A549 (cell line): ENCODE results near the gene RIPOR1. TPM values are rescaled to one million over a fixed set of nuclear protein-coding genes. Genes with fewer than 3 reads are reported as not detected.

Experiments
- ATAC-seq, 2 experiments: fragments of 200-7000 bp in 1 of 2; fragments of >200 bp in 1 of 2; cut with Nextera tagmentation in 1 of 2; cut with Tn5 transposase in 1 of 2; 3 replicates each; pipeline versions ENCODE4 v1.8.0 to v1.9.1; 2018 to 2020; ENCODE audit warnings: mild to moderate bottlenecking in 1 of 2, moderate library complexity in 1 of 2
- CTCF ChIA-PET: fragments of 300-600 bp; sonication (Branson Sonifier 250); formaldehyde crosslinking; extraction: SDS; loops from one replicate; lab custom pipeline; 2021; ENCODE audit warnings: antibody characterized with exemption, inconsistent platforms; lab: Yijun Ruan, JAX
- POLR2A ChIA-PET: fragments of 350-600 bp; formaldehyde crosslinking; extraction: SDS; loops from one replicate; lab custom pipeline; 2021; ENCODE audit warnings: antibody characterized with exemption, inconsistent platforms; lab: Yijun Ruan, JAX
- DNase-seq, 2 experiments: peaks; one replicate each; pipeline versions ENCODE4 v3.0.0 to v3.0.0-alpha.2; 2011 to 2016; ENCODE audit warnings: low read depth in 1 of 2, low spot score in 1 of 2
- FAIRE-seq: peaks from 2 replicates; lab custom pipeline; 2011; peaks lifted over from hg19 to GRCh38; lab: Jason Lieb, UNC
- H3K27ac ChIP-seq, 2 experiments: fragments of >200 bp; sonication (Bioruptor Twin); formaldehyde crosslinking; 3 replicates each; pipeline ENCODE4 v1.5.1; 2016 to 2017
- H3K4me1 ChIP-seq: fragments of >200 bp; sonication (Bioruptor Twin); formaldehyde crosslinking; 3 replicates; pipeline ENCODE4 v1.6.1; 2016
- H3K4me2 ChIP-seq: fragments of >200 bp; sonication (Bioruptor Twin); formaldehyde crosslinking; 3 replicates; pipeline ENCODE4 v1.6.1; 2016
- H3K4me3 ChIP-seq: fragments of >200 bp; sonication (Bioruptor Twin); formaldehyde crosslinking; 3 replicates; pipeline ENCODE4 v1.5.1; 2016
- H3K9me3 ChIP-seq: fragments of >200 bp; sonication (Bioruptor Twin); formaldehyde crosslinking; 3 replicates; pipeline ENCODE4 v1.6.1; 2016
- BHLHE40 ChIP-seq: IDR thresholded peaks from 2 replicates; pipeline ENCODE4 v1.6.1; 2012; ENCODE audit warnings: low read depth, low read length, inconsistent platforms
- CBX2 ChIP-seq: fragments of 200-600 bp; sonication (generic); IDR thresholded peaks from 2 replicates; pipeline ENCODE4 v1.6.1; 2016; ENCODE audit warnings: low read depth, mild to moderate bottlenecking, borderline replicate concordance
- CHD2 ChIP-seq: fragments of 150-350 bp; IDR thresholded peaks from 2 replicates; pipeline ENCODE4 v1.6.1; 2014; ENCODE audit warnings: low read length; ENCODE audit not compliant: partially characterized antibody
- EHF ChIP-seq: fragments of 250-450 bp; sonication (Bioruptor Pico); IDR thresholded peaks from 2 replicates; pipeline ENCODE4 v1.5.0; 2020; ENCODE audit warnings: mild to moderate bottlenecking
- ESRRA ChIP-seq: fragments of 150-350 bp; IDR thresholded peaks from 2 replicates; pipeline ENCODE4 v1.6.1; 2014; ENCODE audit warnings: mild to moderate bottlenecking, low read length, borderline replicate concordance
- FOSB ChIP-seq: fragments of 250-450 bp; sonication (Bioruptor Pico); IDR thresholded peaks from 2 replicates; pipeline ENCODE4 v1.5.0; 2020; ENCODE audit warnings: mild to moderate bottlenecking, moderate library complexity
- FOSL2 ChIP-seq, 2 experiments: fragments of 450-650 bp in 1 of 2; fragments of >200 bp in 1 of 2; sonication (Bioruptor Twin) in 1 of 2; formaldehyde crosslinking; IDR thresholded peaks; 2 replicates each; pipeline versions ENCODE4 v1.5.0 to v1.6.1; 2016 to 2020; ENCODE audit warnings: mild to moderate bottlenecking in 1 of 2, moderate library complexity in 1 of 2
- FOXS1 ChIP-seq: fragments of 250-450 bp; sonication (Bioruptor Pico); IDR thresholded peaks from 2 replicates; pipeline ENCODE4 v1.5.0; 2020; ENCODE audit warnings: mild to moderate bottlenecking, moderate library complexity
- HOXB13 ChIP-seq: fragments of 250-450 bp; sonication (Bioruptor Pico); IDR thresholded peaks from 2 replicates; pipeline ENCODE4 v1.5.0; 2020; ENCODE audit warnings: low read depth, mild to moderate bottlenecking, moderate library complexity
- JUN ChIP-seq, 2 experiments: fragments of >200 bp; sonication (Bioruptor Twin); formaldehyde crosslinking; IDR thresholded peaks; 2 replicates in 1 of 2; 3 replicates in 1 of 2; pipeline ENCODE4 v1.6.1; 2016 to 2017
- KDM5A ChIP-seq: fragments of 200-600 bp; sonication (generic); IDR thresholded peaks from 2 replicates; pipeline ENCODE4 v1.6.1; 2016; ENCODE audit warnings: antibody characterized with exemption, mild to moderate bottlenecking
- MAFK ChIP-seq: fragments of 450-650 bp; IDR thresholded peaks from 2 replicates; pipeline ENCODE4 v1.6.1; 2014; ENCODE audit not compliant: partially characterized antibody
- MAZ ChIP-seq: fragments of 150-350 bp; IDR thresholded peaks from 2 replicates; pipeline ENCODE4 v1.6.1; 2014; ENCODE audit warnings: antibody characterized with exemption, low read depth, low read length, borderline replicate concordance
- MYC ChIP-seq: IDR thresholded peaks from 2 replicates; pipeline ENCODE4 v1.6.1; 2012; ENCODE audit warnings: mild to moderate bottlenecking, inconsistent platforms, low read length, improper control_type of control experiment, borderline replicate concordance
- NFE2L2 ChIP-seq: fragments of 150-350 bp; conservative IDR thresholded peaks from 2 replicates; pipeline ENCODE4 v1.6.1; 2014; ENCODE audit warnings: low read length
- NR3C1 ChIP-seq: fragments of >200 bp; sonication (Bioruptor Twin); formaldehyde crosslinking; IDR thresholded peaks from 3 replicates; pipeline ENCODE4 v1.6.1; 2017
- PHF8 ChIP-seq: fragments of 200-600 bp; sonication (generic); IDR thresholded peaks from 2 replicates; pipeline ENCODE4 v1.6.1; 2016; ENCODE audit warnings: low read depth, mild to moderate bottlenecking, antibody characterized with exemption, moderate library complexity, borderline replicate concordance
- POLR2A ChIP-seq: IDR thresholded peaks from 2 replicates; pipeline ENCODE4 v1.6.1; 2012; ENCODE audit warnings: mild to moderate bottlenecking, low read length
- POLR2AphosphoS2 ChIP-seq: conservative IDR thresholded peaks from 2 replicates; pipeline ENCODE4 v1.6.1; 2012; ENCODE audit warnings: low read length, improper control_type of control experiment, inconsistent platforms
- RAD21 ChIP-seq, 2 experiments: fragments of >200 bp in 1 of 2; sonication (Bioruptor Twin) in 1 of 2; formaldehyde crosslinking in 1 of 2; IDR thresholded peaks in 1 of 2; conservative IDR thresholded peaks in 1 of 2; 2 replicates in 1 of 2; 3 replicates in 1 of 2; pipeline ENCODE4 v1.6.1; 2012 to 2018; ENCODE audit warnings: inconsistent platforms in 1 of 2
- TFCP2L1 ChIP-seq: fragments of 250-450 bp; sonication (Bioruptor Pico); IDR thresholded peaks from 2 replicates; pipeline ENCODE4 v1.5.0; 2021; ENCODE audit warnings: mild to moderate bottlenecking
- ZFP36 ChIP-seq: fragments of 450-650 bp; IDR thresholded peaks from 2 replicates; pipeline ENCODE4 v1.6.1; 2014; ENCODE audit warnings: borderline replicate concordance; ENCODE audit not compliant: partially characterized antibody
- ZSCAN20 ChIP-seq: fragments of 250-450 bp; sonication (Bioruptor Pico); IDR thresholded peaks from 2 replicates; pipeline ENCODE4 v1.8.0; 2022; ENCODE audit warnings: mild to moderate bottlenecking, moderate library complexity
- WGBS: methylation state at CpG from one replicate; pipeline ENCODE4 v1.1.6; 2017; ENCODE audit errors: missing lambda C conversion rate; 5-methylcytosine and 5-hydroxymethylcytosine counted together
- polyA plus RNA-seq, 4 experiments: library from polyadenylated mRNA; depleted of rRNA in 3 of 4; stranded (reverse); fragments of >200 nt; fragmentation: RNase III in 1 of 4; extraction: RNeasy Plus Mini Kit Qiagen cat#74134 plus additional on column Dnase treatment in 1 of 4; gene quantifications; 2 replicates in 3 of 4; 3 replicates in 1 of 4; pipeline ENCODE4 v1.2.3, GENCODE V29; 2011 to 2017
- TF ChIP-seq, protein P1 (sequence below): fragments of 250-450 bp; sonication (Bioruptor Pico); IDR thresholded peaks from 2 replicates; pipeline ENCODE4 v1.5.0; 2020; ENCODE audit warnings: low read depth, mild to moderate bottlenecking, moderate library complexity
- TF ChIP-seq, protein P2 (sequence below): fragments of >200 bp; sonication (Bioruptor Twin); formaldehyde crosslinking; IDR thresholded peaks from 2 replicates; pipeline ENCODE4 v1.6.1; 2016
- TF ChIP-seq, protein P3 (sequence below): IDR thresholded peaks from 2 replicates; pipeline ENCODE4 v1.6.1; 2012
- TF ChIP-seq, protein P4 (sequence below): fragments of >200 bp; sonication (Bioruptor Twin); formaldehyde crosslinking; IDR thresholded peaks from 3 replicates; pipeline ENCODE4 v1.6.1; 2016
- TF ChIP-seq, protein P5 (sequence below): fragments of 150-350 bp; IDR thresholded peaks from 2 replicates; pipeline ENCODE4 v1.6.1; 2014; ENCODE audit warnings: low read depth, mild to moderate bottlenecking, low read length
- TF ChIP-seq, protein P6 (sequence below): fragments of 250-450 bp; sonication (Bioruptor Pico); IDR thresholded peaks from 2 replicates; pipeline ENCODE4 v1.5.0; 2021; ENCODE audit warnings: mild to moderate bottlenecking, moderate library complexity, borderline replicate concordance

The RIPOR1 gene
- polyA plus RNA-seq, 2 of the 4 experiments (the other 2 are of a cell fraction), result 7.2 to 23.0 TPM

DNA sequence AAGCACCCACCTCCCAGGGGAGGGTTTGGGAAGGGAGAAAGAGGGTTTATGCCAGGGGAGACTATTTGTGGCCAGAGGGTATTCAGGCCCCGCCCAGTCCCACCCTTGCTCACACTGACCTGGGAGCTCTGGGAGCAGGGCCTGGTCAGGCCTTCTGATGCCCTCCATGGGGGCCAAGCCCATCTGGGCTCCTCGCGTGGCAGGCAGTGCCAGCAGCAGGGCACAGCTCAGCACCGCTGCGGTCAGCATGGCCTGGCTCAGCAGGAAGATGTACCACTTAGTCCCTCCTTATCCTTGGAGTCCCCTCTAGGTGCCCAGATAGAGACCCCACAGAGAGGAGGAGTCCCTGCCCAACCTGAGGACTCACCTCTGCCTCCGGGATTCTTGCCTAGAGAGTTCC, 45.5 kb upstream of the RIPOR1 start, which contains the start of gene AGRP:
TSS of gene AGRP (minus strand) at position 398 of the 400 bp plus-strand sequence. CDS start at position 249, 149 bp downstream.
- H3K27ac ChIP-seq, result peak within 1 kb of the TSS in 1 of 2 experiments; percentile 88; a peak in 1 of 6 replicates
- peak within 1 kb of the TSS; percentile 91 for H3K4me2 ChIP-seq
- WGBS, result 94% methylated on average over 3 of the region's 6 CpGs
- H3K4me3 ChIP-seq, result no peak within 1 kb of the TSS
- no peak for ATAC-seq
- H3K9me3 ChIP-seq, result no peaks in the 10 kb centered on the region
- H3K4me1 ChIP-seq, result peaks cover 13% of the 10 kb centered on the region
- no peak for FAIRE-seq
- DNase-seq, result no peak
- CTCF ChIA-PET, result interaction anchor here (1.4 to 8.2 kb wide), 5 partner anchors 9 to 162 kb away, joined by 3 to 117 read pairs (median 76); partner anchors contain the start of gene CARMIL2
- POLR2A ChIA-PET, result no interaction called here
- TF ChIP-seq MAZ (no peak), RAD21 (conservative IDR thresholded peaks at IDR 0.05 in 1 of 2, IDR thresholded peaks at IDR 0.05 in 1 of 2) (no peak), MYC (no peak), HOXB13 (CRISPR knock-in tag) (no peak), POLR2AphosphoS2 (no peak), TFCP2L1 (CRISPR knock-in tag) (no peak), ESRRA (no peak), FOXS1 (CRISPR knock-in tag) (no peak), CBX2 (no peak), EHF (no peak), NR3C1 (no peak), KDM5A (no peak)
- TF ChIP-seq, protein P1, sequence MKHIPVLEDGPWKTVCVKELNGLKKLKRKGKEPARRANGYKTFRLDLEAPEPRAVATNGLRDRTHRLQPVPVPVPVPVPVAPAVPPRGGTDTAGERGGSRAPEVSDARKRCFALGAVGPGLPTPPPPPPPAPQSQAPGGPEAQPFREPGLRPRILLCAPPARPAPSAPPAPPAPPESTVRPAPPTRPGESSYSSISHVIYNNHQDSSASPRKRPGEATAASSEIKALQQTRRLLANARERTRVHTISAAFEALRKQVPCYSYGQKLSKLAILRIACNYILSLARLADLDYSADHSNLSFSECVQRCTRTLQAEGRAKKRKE, result no peak
- TF ChIP-seq, protein P2, sequence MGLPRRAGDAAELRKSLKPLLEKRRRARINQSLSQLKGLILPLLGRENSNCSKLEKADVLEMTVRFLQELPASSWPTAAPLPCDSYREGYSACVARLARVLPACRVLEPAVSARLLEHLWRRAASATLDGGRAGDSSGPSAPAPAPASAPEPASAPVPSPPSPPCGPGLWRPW, result no peak
- TF ChIP-seq, protein P3, sequence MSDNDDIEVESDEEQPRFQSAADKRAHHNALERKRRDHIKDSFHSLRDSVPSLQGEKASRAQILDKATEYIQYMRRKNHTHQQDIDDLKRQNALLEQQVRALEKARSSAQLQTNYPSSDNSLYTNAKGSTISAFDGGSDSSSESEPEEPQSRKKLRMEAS, result no peak

DNA sequence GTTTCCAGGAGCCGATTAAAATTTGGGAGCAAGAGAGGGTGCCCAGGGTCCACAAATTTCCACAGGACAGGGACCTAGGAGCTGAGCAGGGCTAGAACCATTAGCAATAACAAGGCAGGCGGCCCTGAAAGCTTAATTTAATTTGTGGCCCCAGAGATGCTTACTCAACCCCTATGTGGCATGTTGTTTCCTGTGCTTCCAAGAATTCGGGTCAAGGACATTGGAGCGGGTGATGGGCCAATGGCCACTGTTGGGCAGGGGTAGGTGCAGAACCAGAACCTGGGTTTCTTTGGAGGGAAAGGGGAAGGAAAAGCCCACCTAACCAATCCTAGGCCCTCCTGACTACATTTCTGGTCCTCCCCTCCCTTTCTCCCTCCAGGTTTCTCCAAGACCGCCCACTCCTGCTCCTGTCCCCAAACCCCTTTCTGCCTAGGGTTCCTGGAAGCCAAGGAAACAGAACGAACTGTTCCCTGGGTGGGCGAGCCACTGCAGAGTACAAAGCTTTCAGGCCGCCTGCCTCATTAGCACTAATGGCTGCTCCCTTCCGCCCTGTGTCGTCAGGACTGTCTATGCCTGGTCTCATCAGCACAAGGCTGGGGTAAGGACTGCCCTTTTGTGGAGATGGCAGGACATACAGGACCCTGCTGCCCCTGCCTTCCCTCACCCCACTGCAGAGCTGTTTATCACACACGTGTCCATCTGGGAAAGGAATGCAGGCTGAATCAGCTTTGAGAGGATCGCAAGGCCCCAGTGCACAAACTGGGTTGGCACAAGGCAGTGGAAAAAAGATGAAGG, 44.7 kb upstream of the RIPOR1 start:
- ATAC-seq (no peak), DNase-seq (no peak), FAIRE-seq (no peak)
- Histone ChIP-seq H3K9me3 (no peaks in the 10 kb centered on the region), H3K4me3 (no peak overlapping the region), H3K4me2 (no peak overlapping the region), H3K27ac (no peak overlapping the region), H3K4me1 (peaks cover 13% of the 10 kb centered on the region)
- CTCF ChIA-PET, result interaction anchor here (0.6 to 8.2 kb wide), 8 partner anchors 8 to 382 kb away, joined by 3 to 117 read pairs (median 4); partner anchors contain the start of gene CARMIL2
- TF ChIP-seq FOSL2 (IDR thresholded peaks at IDR 0.05) (no peak), FOSL2 (CRISPR knock-in tag; IDR thresholded peaks at IDR 0.05) (no peak), FOSB (CRISPR knock-in tag) (no peak), MAFK (no peak), JUN (IDR thresholded peaks at IDR 0.05) (no peak), PHF8 (no peak), HOXB13 (CRISPR knock-in tag) (no peak), ZSCAN20 (CRISPR knock-in tag) (no peak), NR3C1 (no peak), ZFP36 (no peak), BHLHE40 (no peak), EHF (no peak), NFE2L2 (no peak), KDM5A (no peak), CHD2 (no peak), POLR2A (no peak)
- TF ChIP-seq, protein P4, sequence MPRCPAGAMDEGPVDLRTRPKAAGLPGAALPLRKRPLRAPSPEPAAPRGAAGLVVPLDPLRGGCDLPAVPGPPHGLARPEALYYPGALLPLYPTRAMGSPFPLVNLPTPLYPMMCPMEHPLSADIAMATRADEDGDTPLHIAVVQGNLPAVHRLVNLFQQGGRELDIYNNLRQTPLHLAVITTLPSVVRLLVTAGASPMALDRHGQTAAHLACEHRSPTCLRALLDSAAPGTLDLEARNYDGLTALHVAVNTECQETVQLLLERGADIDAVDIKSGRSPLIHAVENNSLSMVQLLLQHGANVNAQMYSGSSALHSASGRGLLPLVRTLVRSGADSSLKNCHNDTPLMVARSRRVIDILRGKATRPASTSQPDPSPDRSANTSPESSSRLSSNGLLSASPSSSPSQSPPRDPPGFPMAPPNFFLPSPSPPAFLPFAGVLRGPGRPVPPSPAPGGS, result no peak
- TF ChIP-seq, protein P5, sequence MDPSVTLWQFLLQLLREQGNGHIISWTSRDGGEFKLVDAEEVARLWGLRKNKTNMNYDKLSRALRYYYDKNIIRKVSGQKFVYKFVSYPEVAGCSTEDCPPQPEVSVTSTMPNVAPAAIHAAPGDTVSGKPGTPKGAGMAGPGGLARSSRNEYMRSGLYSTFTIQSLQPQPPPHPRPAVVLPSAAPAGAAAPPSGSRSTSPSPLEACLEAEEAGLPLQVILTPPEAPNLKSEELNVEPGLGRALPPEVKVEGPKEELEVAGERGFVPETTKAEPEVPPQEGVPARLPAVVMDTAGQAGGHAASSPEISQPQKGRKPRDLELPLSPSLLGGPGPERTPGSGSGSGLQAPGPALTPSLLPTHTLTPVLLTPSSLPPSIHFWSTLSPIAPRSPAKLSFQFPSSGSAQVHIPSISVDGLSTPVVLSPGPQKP, result no peak
- TF ChIP-seq, protein P6, sequence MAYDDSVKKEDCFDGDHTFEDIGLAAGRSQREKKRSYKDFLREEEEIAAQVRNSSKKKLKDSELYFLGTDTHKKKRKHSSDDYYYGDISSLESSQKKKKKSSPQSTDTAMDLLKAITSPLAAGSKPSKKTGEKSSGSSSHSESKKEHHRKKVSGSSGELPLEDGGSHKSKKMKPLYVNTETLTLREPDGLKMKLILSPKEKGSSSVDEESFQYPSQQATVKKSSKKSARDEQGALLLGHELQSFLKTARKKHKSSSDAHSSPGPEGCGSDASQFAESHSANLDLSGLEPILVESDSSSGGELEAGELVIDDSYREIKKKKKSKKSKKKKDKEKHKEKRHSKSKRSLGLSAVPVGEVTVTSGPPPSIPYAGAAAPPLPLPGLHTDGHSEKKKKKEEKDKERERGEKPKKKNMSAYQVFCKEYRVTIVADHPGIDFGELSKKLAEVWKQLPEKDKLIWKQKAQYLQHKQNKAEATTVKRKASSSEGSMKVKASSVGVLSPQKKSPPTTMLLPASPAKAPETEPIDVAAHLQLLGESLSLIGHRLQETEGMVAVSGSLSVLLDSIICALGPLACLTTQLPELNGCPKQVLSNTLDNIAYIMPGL (CRISPR knock-in tag), result no peak
- WGBS, result 90% methylated on average over 12 of the region's 12 CpGs
- POLR2A ChIA-PET, result no interaction called here
